K562 (cell line): ENCODE data around the gene TMEM151A. TPM values are rescaled to one million over a fixed set of nuclear protein-coding genes. Genes with fewer than 3 reads are reported as not detected.

Experiments used
- CBX8 ChIP-seq: fragments of 200-600 bp; sonication (generic); IDR thresholded peaks from 2 replicates; pipeline ENCODE4 v1.6.1; 2012; ENCODE audit warnings: borderline replicate concordance, mixed run types, low read depth, mild to moderate bottlenecking, moderate library complexity, mixed read lengths, low read length, control low read depth, inconsistent platforms; ENCODE audit not compliant: poor library complexity, severe bottlenecking; ENCODE audit errors: extremely low read depth
- FOXJ3 ChIP-seq: sonication (generic); formaldehyde crosslinking; IDR thresholded peaks from 2 replicates; pipeline ENCODE4 v1.4.0; 2020; ENCODE audit warnings: mild to moderate bottlenecking, missing genetic modification reagents
- HINFP ChIP-seq: fragments of 450-650 bp; conservative IDR thresholded peaks from 2 replicates; pipeline ENCODE4 v1.6.1; 2016; ENCODE audit warnings: missing genetic modification characterization, low read depth, mild to moderate bottlenecking, control low read depth, missing compliant biosample characterization
- KAT7 ChIP-seq: sonication (generic); formaldehyde crosslinking; IDR thresholded peaks from 2 replicates; pipeline ENCODE4 v1.8.0; 2022; ENCODE audit warnings: missing genetic modification reagents, mild to moderate bottlenecking, borderline replicate concordance
- MAX ChIP-seq: sonication (generic); formaldehyde crosslinking; IDR thresholded peaks from 2 replicates; pipeline ENCODE4 v1.9.0; 2022; ENCODE audit warnings: mild to moderate bottlenecking, missing genetic modification reagents
- MXI1 ChIP-seq: IDR thresholded peaks from 2 replicates; pipeline ENCODE4 v1.6.1; 2011; ENCODE audit warnings: low read depth, mild to moderate bottlenecking, improper control_type of control experiment, low read length
- MYNN ChIP-seq, 2 experiments: sonication (generic); formaldehyde crosslinking in 1 of 2; IDR thresholded peaks; 2 replicates each; pipeline versions ENCODE4 v1.5.0 to v1.6.1; 2016 to 2020; ENCODE audit warnings: antibody characterized with exemption in 1 of 2, missing genetic modification reagents in 1 of 2
- NR1H2 ChIP-seq: sonication (generic); formaldehyde crosslinking; IDR thresholded peaks from 2 replicates; pipeline ENCODE4 v1.4.0; 2020; ENCODE audit warnings: mild to moderate bottlenecking, missing genetic modification reagents
- NR2C1 ChIP-seq, 2 experiments: fragments of 450-650 bp; IDR thresholded peaks; 2 replicates each; pipeline ENCODE4 v1.6.1; 2017; ENCODE audit warnings: mild to moderate bottlenecking in 2 of 2, antibody characterized with exemption in 1 of 2, inconsistent platforms in 1 of 2, missing compliant biosample characterization in 1 of 2, missing genetic modification characterization in 1 of 2
- OTX1 ChIP-seq: fragments of 450-650 bp; formaldehyde crosslinking; IDR thresholded peaks from 2 replicates; pipeline ENCODE4 v1.4.0; 2022; ENCODE audit warnings: mild to moderate bottlenecking
- POLR2A ChIP-seq: fragments of 450-650 bp; conservative IDR thresholded peaks from 2 replicates; pipeline ENCODE4 v1.6.1; 2016
- RBM25 ChIP-seq: fragments of 200-400 bp; formaldehyde crosslinking; IDR thresholded peaks from 2 replicates; pipeline ENCODE4 v1.6.1; 2018; ENCODE audit warnings: low read length, low read depth, moderate library complexity; ENCODE audit not compliant: severe bottlenecking
- SIN3A ChIP-seq, 2 experiments: fragments of 150-350 bp in 1 of 2; IDR thresholded peaks; 2 replicates each; pipeline ENCODE4 v1.6.1; 2011 to 2016; ENCODE audit warnings: borderline replicate concordance in 2 of 2, low read depth in 2 of 2, low read length in 2 of 2, mild to moderate bottlenecking in 2 of 2, moderate library complexity in 2 of 2; ENCODE audit not compliant: control insufficient read depth in 1 of 2
- SIN3B ChIP-seq: fragments of 450-650 bp; IDR thresholded peaks from 2 replicates; pipeline ENCODE4 v1.6.1; 2017; ENCODE audit warnings: low read depth, mild to moderate bottlenecking, moderate library complexity
- TFAM ChIP-seq: fragments of 250-450 bp; sonication (Bioruptor Pico); conservative IDR thresholded peaks from 2 replicates; pipeline ENCODE4 v1.5.0; 2021; ENCODE audit warnings: mild to moderate bottlenecking, moderate library complexity
- XRCC4 ChIP-seq: IDR thresholded peaks from one replicate; pipeline ENCODE4 v1.6.1; 2011; ENCODE audit not compliant: insufficient read depth, insufficient read length; ENCODE audit errors: extremely low read depth
- ZBTB12 ChIP-seq: fragments of 250-450 bp; sonication (Bioruptor Pico); IDR thresholded peaks from 2 replicates; pipeline ENCODE4 v1.4.0; 2020
- ZBTB26 ChIP-seq: fragments of 450-650 bp; formaldehyde crosslinking; IDR thresholded peaks from 2 replicates; pipeline ENCODE4 v1.4.0; 2022; ENCODE audit warnings: missing genetic modification characterization
- ZNF384 ChIP-seq: IDR thresholded peaks from 2 replicates; pipeline ENCODE4 v1.6.1; 2012; ENCODE audit warnings: low read depth, low read length, improper control_type of control experiment
- ZNF512 ChIP-seq: IDR thresholded peaks from 2 replicates; pipeline ENCODE4 v1.6.1; 2016; ENCODE audit warnings: missing genetic modification characterization, missing compliant biosample characterization
- ZZZ3 ChIP-seq: fragments of 450-650 bp; IDR thresholded peaks from 2 replicates; pipeline ENCODE4 v1.6.1; 2016; ENCODE audit warnings: antibody characterized with exemption, mild to moderate bottlenecking, moderate library complexity
- polyA plus RNA-seq, 8 experiments: library from polyadenylated mRNA; depleted of rRNA in 4 of 8; stranded (reverse) in 5 of 8; unstranded in 3 of 8; fragments of >200 nt; fragmentation: Nextera tagmentation in 2 of 8; fragmentation: Illumina TruSeq in 1 of 8; extraction: Ambion mirVana in 2 of 8; extraction: Trizol in 1 of 8; gene quantifications; 2 replicates each; pipeline versions ENCODE4 v1.2.1 to v1.2.3, GENCODE V29; 2011 to 2014; ENCODE audit warnings: inconsistent platforms in 1 of 8, missing spikeins in 1 of 8
- total RNA-seq, 7 experiments: library from RNA; depleted of rRNA in 6 of 7; stranded (reverse); fragments of >200 nt in 6 of 7; fragmentation: Illumina TruSeq in 2 of 7; extraction: Trizol in 2 of 7; gene quantifications; 2 replicates each; pipeline versions ENCODE4 v1.2.1 to v1.2.3, GENCODE V29; 2011 to 2021; ENCODE audit warnings: low replicate concordance in 1 of 7

TMEM151A gene
- total and polyA plus RNA-seq, 9 of the 15 experiments (the other 6 are each of a cell fraction or from before 2014, with no cell fraction given), result not detected

GRCh38 chr11:66288671-66289547 lies 2.8 kb upstream of the TMEM151A start, which contains the start of gene YIF1A (continued):
- no peak for TF ChIP-seq FOXJ3 (CRISPR knock-in tag)
- peak; percentile 81 for TF ChIP-seq SIN3B
- peak; percentile 68 for TF ChIP-seq ZBTB12 (CRISPR knock-in tag)
- no peak for TF ChIP-seq NR2C1 (IDR thresholded peaks at IDR 0.05)
- no peak for TF ChIP-seq NR2C1 (tag; IDR thresholded peaks at IDR 0.05)
- TF ChIP-seq ZNF384, result no peak
- TF ChIP-seq POLR2A, result peak; percentile 91
- no peak for TF ChIP-seq TFAM (CRISPR knock-in tag)
- TF ChIP-seq HINFP (tag), result no peak
- TF ChIP-seq ZBTB26 (CRISPR knock-in tag), result no peak
- no peak for TF ChIP-seq ZZZ3
- TF ChIP-seq SIN3A (IDR thresholded peaks at IDR 0.05; ENCODE audit: borderline replicate concordance in 2 of 2, control insufficient read depth in 1 of 2, low read depth in 2 of 2, low read length in 2 of 2), result peak in 1 of 2 experiments; percentile 38; a peak in 2 of 4 replicates
- TF ChIP-seq XRCC4, result no peak
- no peak for TF ChIP-seq NR1H2
- no peak for TF ChIP-seq MXI1
- TF ChIP-seq MAX, result peak; percentile 69; the same call in 1 of the 2 replicates
- no peak for TF ChIP-seq ZNF512 (tag)
- TF ChIP-seq OTX1 (CRISPR knock-in tag), result no peak
- no peak for TF ChIP-seq CBX8
- no peak for TF ChIP-seq MYNN (IDR thresholded peaks at IDR 0.05)
- TF ChIP-seq MYNN (CRISPR knock-in tag; IDR thresholded peaks at IDR 0.05), result no peak
- no peak for TF ChIP-seq KAT7 (CRISPR knock-in tag)
- peak; percentile 99 for TF ChIP-seq RBM25
